SJCRH30 (cell line): ENCODE results near the gene TOMM20. TPM values are rescaled to one million over a fixed set of nuclear protein-coding genes. Genes with fewer than 3 reads are reported as not detected.
A peak's percentile ranks its signal among the peaks of the same experiment; 100 is the strongest.
"Not testable (repeated sequence)": the region's sequence is repeated elsewhere in the genome, so short reads cannot be mapped to it uniquely, and the experiment has no call there.

ENCODE experiments used
- DNase-seq, 2 experiments: peaks; one replicate each; pipeline ENCODE4 v3.0.0-alpha.2; 2015 to 2020
- H3K27ac ChIP-seq: fragments of 250-450 bp; sonication (Bioruptor Pico); 2 replicates; pipeline ENCODE4 v1.5.1; 2020; ENCODE audit warnings: mild to moderate bottlenecking, moderate library complexity
- H3K27me3 ChIP-seq: fragments of 250-450 bp; sonication (Bioruptor Pico); 2 replicates; pipeline ENCODE4 v1.5.1; 2020; ENCODE audit warnings: mild to moderate bottlenecking, moderate library complexity
- H3K36me3 ChIP-seq: fragments of 250-450 bp; sonication (Bioruptor Pico); 2 replicates; pipeline ENCODE4 v1.5.1; 2020; ENCODE audit warnings: mild to moderate bottlenecking, moderate library complexity
- H3K4me1 ChIP-seq: fragments of 250-450 bp; sonication (Bioruptor Pico); 2 replicates; pipeline ENCODE4 v1.5.1; 2020; ENCODE audit warnings: mild to moderate bottlenecking, moderate library complexity
- H3K4me3 ChIP-seq: fragments of 250-450 bp; sonication (Bioruptor Pico); 2 replicates; pipeline ENCODE4 v1.5.1; 2020; ENCODE audit warnings: mild to moderate bottlenecking, moderate library complexity
- H3K9me3 ChIP-seq: fragments of 250-450 bp; sonication (Bioruptor Pico); replicated peaks from 2 replicates; pipeline ENCODE4 v1.5.1; 2020; ENCODE audit warnings: mild to moderate bottlenecking, moderate library complexity
- total RNA-seq: library from RNA; depleted of rRNA; stranded (reverse); fragments of >200 nt; shearing (Covaris generic); gene quantifications from 2 replicates; pipeline ENCODE4 v1.2.3, GENCODE V29; 2014

The TOMM20 gene
- total RNA-seq, 1 experiment from 2014 or later: 157 TPM

DNA sequence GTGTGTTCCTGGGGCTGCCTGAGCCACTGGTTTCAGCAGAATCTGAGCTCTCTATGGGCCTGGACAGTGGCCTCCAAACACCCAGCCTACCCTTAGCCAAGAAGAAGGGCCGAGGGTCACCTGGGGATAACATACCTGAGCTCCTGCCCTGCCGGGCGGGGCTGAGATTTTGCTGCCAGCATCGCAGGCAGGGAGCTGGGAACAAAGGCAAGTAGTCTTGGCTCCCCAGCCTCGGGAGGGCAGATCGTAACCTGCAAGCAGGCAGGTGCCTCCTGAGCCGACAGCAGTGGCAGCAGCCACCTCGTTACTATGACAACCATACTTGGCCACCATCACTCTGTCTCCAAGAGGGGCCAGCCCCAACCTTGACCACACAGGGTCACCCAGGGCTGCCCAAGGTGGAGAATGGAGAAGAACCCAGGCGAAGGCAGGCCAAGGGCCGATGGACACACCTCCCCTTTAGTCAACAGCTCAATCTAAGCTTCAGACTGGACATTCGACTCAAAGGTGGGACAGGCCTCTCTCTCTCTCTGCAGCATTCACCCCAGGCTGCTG lies 54.6 kb downstream of the TOMM20 start:
- Histone ChIP-seq H3K27ac (no peak overlapping the region; the same call in 1 of the 2 replicates), H3K36me3 (no peaks in the 10 kb centered on the region), H3K4me3 (no peak overlapping the region), H3K27me3 (no peaks in the 10 kb centered on the region), H3K9me3 (no peaks in the 10 kb centered on the region), H3K4me1 (peaks cover 42% of the 10 kb centered on the region)
- DNase-seq: no peak

DNA sequence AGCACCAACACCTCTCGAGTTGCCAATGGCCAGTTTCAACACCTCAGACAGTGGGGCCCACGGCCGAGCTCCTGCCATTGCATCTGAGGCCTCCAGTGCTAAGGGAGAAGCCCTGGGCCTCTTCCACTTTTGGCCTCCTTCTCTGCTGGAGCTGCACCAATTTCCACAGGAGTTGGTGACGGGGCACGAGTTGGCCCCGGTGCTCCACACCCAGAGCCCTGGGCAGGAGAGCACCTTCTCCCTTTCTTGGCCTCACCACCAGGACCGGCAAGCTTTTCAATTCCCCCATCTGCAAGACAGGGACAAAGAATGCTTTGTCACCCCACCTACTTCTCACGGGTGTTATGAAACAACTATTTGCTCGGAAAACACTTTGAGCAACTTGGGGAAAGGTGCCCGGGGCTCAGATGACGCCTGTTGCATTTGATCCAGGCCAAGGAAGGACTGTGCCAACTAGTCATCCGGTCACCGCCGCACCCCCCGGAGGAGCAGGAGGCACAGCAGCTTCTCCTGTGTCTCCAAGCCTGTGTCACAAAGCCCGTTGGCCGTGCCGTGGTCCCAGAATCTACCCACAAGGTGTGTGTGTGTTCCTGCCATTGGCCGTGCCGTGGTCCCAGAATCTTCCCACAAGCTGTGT lies 55.2 kb downstream of the TOMM20 start:
- H3K27me3 ChIP-seq: no peaks in the 10 kb centered on the region
- H3K4me3 ChIP-seq: no peak overlapping the region
- no peaks in the 10 kb centered on the region for H3K9me3 ChIP-seq
- no peaks in the 10 kb centered on the region for H3K36me3 ChIP-seq
- peak; percentile 52 to 75 for DNase-seq
- peaks cover 40% of the 10 kb centered on the region for H3K4me1 ChIP-seq
- no peak overlapping the region for H3K27ac ChIP-seq

DNA sequence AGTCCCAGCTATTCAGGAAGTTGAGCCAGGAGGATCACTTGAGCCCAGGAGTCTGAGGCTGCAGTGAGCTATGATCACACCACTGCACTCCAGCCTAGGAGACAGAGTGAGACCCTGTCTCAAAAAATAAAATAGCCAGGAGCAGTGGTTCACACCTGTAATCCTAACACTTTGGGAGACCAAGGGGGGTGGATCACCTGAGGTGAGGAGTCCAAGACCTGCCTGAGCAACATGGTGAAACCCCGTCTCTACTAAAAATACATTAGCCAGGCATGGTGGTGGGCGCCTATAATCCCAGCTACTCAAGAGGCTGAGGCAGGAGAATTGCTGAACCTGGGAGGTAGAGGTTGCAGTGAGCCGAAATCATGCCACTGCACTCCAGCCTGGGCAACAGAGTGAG lies 56.1 kb downstream of the TOMM20 start:
- not testable (repeated sequence) for H3K27ac ChIP-seq, H3K4me3 ChIP-seq, H3K9me3 ChIP-seq, DNase-seq, H3K27me3 ChIP-seq, H3K36me3 ChIP-seq
- H3K4me1 ChIP-seq: peaks cover 48% of the 10 kb centered on the region

DNA sequence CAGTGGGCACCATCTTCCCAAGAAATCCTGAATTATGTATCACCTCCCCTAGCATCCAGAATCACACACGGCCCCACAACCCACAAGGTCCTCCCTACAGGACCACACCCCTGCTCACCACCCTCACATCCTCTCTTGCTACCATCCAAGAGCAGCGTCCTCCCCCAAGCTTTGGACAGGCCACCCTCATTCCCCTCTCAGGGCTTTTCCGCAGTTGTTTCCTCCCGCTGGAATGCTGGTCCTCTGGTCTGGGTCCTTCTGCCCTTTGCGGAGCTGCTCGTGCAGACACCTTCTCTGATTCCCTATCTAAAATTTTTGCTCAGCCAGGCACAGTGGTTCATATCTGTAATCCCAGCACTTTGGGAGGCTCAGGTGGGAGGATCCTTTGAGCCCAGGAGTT lies 56.5 kb downstream of the TOMM20 start:
- no peaks in the 10 kb centered on the region for H3K9me3 ChIP-seq
- H3K4me1 ChIP-seq: peaks cover 53% of the 10 kb centered on the region
- H3K27ac ChIP-seq: no peak overlapping the region
- DNase-seq: no peak
- no peaks in the 10 kb centered on the region for H3K27me3 ChIP-seq
- H3K36me3 ChIP-seq: no peaks in the 10 kb centered on the region
- no peak overlapping the region for H3K4me3 ChIP-seq

DNA sequence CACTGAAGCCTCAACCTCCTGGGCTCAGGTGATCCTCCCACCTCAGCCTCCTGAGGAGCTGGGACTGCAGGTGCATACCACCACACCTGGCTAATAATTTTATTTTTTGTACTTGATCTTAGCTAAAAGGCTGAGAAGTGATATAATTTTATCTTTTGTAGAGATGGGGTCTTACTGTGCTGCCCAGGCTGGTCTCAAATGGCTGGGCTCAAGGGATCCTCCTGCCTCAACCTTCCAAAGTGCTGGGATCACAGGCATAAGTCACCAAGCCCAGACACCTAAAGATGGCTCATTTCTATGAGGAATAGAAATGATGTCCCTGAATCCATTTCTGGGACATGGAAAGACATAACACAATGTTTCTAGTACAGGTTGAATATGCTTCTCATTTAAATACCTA lies 57.8 kb downstream of the TOMM20 start:
- Histone ChIP-seq H3K9me3 (no peaks in the 10 kb centered on the region), H3K4me1 (peaks cover 57% of the 10 kb centered on the region), H3K4me3 (no peak overlapping the region), H3K27ac (no peak overlapping the region), H3K27me3 (no peaks in the 10 kb centered on the region), H3K36me3 (no peaks in the 10 kb centered on the region)
- no peak for DNase-seq

DNA sequence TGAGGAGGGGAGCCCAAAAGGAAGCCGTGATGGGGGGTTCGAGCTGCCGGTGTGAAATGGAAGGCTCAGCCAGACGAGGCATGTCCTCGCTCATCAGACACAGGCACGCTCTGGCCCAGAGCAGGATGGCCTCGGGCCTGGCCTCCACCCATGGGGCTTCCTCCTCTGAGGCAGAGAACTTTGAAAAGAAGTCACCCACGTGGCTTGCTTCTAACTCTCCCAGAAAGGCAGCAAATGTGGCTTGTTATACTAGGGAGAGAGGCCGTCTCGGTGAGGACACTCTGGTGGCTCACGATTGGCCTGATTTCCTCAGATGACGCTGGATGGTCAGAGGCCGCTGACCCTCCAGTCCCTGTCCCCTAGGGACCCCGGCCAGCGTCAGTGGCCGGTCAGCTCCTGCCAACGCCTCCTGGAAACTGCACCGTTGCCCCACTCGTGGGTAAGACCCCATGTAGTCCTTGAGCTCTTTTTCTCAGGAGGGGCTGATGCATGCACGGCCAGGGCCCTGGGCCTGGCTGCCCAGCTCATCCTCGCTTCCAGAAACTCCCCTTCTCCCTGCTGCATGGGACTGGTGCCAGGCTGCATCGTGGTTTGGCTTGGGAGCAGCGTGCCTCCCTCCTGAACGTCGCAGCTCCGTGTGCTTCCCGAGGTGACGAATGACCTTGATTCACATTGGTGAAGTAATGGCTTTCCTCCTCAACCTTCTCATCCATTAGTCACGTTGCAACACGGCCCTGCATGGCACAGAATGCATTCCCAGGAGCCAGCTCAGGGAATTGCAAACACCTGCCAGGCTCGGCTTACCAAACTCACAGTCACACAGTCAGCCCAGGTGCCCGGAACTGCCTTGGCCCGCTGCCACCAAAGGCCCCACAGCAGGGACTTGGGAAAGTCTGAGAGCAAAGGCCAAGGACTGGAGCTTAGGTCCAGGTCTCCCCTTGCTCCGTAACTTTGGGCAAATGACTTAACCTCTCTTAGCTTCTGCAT lies 58.8 kb downstream of the TOMM20 start:
- H3K36me3 ChIP-seq: no peaks in the 10 kb centered on the region
- no peak overlapping the region for H3K4me3 ChIP-seq
- peak overlapping the region; percentile 28 for H3K27ac ChIP-seq
- no peaks in the 10 kb centered on the region for H3K27me3 ChIP-seq
- H3K4me1 ChIP-seq: peaks cover 52% of the 10 kb centered on the region
- DNase-seq: peak; percentile 56 to 71
- H3K9me3 ChIP-seq: no peaks in the 10 kb centered on the region

- Histone ChIP-seq H3K9me3 (no peaks in the 10 kb centered on the region), H3K36me3 (no peaks in the 10 kb centered on the region), H3K4me3 (no peak overlapping the region), H3K27me3 (no peaks in the 10 kb centered on the region), H3K27ac (no peak overlapping the region), H3K4me1 (peaks cover 48% of the 10 kb centered on the region)
- no peak for DNase-seq
Observed at GRCh38 chr1:235069176-235069575, 59.5 kb downstream of the TOMM20 start.

DNA sequence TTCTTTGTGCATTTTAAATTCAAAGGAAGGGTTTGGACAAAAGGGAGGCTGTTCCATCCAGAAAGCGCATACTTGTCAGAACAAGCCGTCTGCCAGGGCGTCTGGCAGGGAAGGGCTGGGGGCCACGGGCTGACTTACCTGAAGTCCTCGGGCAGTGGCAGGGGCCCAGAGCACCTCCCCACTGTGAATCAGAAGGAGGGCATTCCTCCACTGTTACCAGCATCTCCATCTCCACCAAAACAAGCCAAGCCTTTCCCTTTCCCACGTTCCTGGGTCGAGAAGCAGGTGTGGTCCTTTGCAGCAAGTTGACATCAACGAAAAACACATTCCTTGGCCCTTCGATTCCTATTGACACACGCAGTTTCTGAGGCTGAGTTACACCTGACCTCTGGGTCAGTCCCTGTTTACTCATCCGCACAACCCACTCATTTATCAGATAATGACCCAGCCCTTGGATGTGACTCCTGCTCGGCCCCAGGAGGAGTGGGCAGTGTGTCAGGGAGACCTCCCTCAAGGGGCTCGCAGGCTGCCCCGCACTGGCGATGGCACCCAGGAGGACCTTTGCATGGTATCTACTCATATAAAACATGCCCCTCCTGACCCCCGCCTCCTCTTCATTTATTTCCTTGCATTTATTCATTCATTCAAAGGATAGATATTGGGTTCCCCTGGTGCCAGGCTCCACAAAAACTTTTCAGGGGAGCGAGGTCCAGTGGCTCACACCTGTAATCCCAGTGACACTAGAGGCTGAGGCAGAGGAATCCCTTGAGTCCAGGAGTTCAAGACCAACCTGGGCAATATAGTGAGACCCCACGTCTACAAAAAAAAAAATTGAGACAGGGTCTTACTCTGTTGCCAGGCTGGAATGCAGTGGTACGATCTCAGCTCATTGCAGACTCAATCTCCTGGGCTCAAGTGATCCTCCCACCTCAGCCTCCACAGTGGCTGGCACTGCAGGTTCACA lies 60.2 kb downstream of the TOMM20 start:
- Histone ChIP-seq H3K27ac (peak overlapping the region; percentile 49), H3K4me3 (no peak overlapping the region), H3K27me3 (no peaks in the 10 kb centered on the region), H3K9me3 (no peaks in the 10 kb centered on the region), H3K36me3 (no peaks in the 10 kb centered on the region), H3K4me1 (peaks cover 41% of the 10 kb centered on the region)
- DNase-seq: peak in 1 of 2 experiments; percentile 15

GRCh38 chr1:235067396-235068157 lies 61.1 kb downstream of the TOMM20 start:
- no peaks in the 10 kb centered on the region for H3K9me3 ChIP-seq
- DNase-seq: peak; percentile 92 to 97
- H3K27me3 ChIP-seq: no peaks in the 10 kb centered on the region
- no peaks in the 10 kb centered on the region for H3K36me3 ChIP-seq
- no peak overlapping the region for H3K4me3 ChIP-seq
- peak overlapping the region; percentile 49 for H3K27ac ChIP-seq
- peaks cover 36% of the 10 kb centered on the region for H3K4me1 ChIP-seq

DNA sequence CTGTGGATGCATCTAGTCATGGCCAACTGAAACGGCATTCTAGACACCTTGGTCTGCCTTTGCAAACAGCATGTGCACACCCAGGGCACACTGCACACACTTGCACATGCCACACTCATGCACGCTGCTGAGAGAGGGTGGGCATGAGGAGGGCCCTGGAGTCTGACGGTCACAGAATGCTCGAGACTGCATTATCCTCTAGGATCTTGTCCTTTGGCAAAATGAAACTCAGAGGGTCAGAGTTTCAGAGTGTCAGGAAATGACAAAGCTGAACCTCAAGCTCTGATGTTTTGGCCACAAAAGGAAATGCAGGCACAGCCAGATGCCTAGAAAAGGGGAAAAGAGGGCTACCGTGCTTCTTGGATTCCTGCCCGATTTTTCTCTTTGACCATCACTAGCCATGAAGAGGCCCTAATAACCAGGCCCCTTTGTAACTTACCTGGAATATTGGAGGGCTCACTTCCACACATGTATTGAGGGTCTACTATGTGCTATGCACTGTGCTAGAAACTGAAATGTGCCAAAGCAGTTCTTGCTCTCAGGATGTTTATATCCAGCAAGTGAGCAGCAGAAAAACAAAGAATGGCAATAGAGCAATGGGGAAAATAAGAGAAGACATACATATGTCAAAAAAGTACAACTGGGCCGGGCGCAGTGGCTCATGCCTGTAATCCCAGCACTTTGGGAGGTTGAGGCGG lies 65.4 kb downstream of the TOMM20 start:
- no peaks in the 10 kb centered on the region for H3K27me3 ChIP-seq
- peaks cover 15% of the 10 kb centered on the region for H3K4me1 ChIP-seq
- H3K27ac ChIP-seq: no peak overlapping the region
- H3K36me3 ChIP-seq: no peaks in the 10 kb centered on the region
- DNase-seq: no peak
- no peak overlapping the region for H3K4me3 ChIP-seq
- H3K9me3 ChIP-seq: no peaks in the 10 kb centered on the region

- Histone ChIP-seq H3K4me3 (no peak overlapping the region), H3K36me3 (no peaks in the 10 kb centered on the region), H3K9me3 (no peaks in the 10 kb centered on the region), H3K27ac (no peak overlapping the region), H3K27me3 (no peaks in the 10 kb centered on the region), H3K4me1 (no peaks in the 10 kb centered on the region)
- DNase-seq: no peak
Observed at GRCh38 chr1:235060607-235061470, 67.8 kb downstream of the TOMM20 start.
